DND-41 (cell line): ENCODE results near the gene MUC22.

Source experiments
- EZH2 ChIP-seq: IDR thresholded peaks from 3 replicates; pipeline ENCODE4 v1.6.1; 2012; ENCODE audit warnings: borderline replicate concordance, low read depth, mild to moderate bottlenecking, moderate library complexity, low read length, inconsistent platforms; ENCODE audit not compliant: severe bottlenecking
- TF ChIP-seq, protein P1 (sequence below): IDR thresholded peaks from 2 replicates; pipeline ENCODE4 v1.5.1; 2012; ENCODE audit warnings: borderline replicate concordance, low read length, moderate library complexity, mild to moderate bottlenecking; ENCODE audit not compliant: poor library complexity, severe bottlenecking; ENCODE audit errors: extremely low read depth

GRCh38 chr6:31040801-31041200 is 30.5 kb downstream of the MUC22 start:
- no peak for TF ChIP-seq EZH2
- TF ChIP-seq, protein P1, sequence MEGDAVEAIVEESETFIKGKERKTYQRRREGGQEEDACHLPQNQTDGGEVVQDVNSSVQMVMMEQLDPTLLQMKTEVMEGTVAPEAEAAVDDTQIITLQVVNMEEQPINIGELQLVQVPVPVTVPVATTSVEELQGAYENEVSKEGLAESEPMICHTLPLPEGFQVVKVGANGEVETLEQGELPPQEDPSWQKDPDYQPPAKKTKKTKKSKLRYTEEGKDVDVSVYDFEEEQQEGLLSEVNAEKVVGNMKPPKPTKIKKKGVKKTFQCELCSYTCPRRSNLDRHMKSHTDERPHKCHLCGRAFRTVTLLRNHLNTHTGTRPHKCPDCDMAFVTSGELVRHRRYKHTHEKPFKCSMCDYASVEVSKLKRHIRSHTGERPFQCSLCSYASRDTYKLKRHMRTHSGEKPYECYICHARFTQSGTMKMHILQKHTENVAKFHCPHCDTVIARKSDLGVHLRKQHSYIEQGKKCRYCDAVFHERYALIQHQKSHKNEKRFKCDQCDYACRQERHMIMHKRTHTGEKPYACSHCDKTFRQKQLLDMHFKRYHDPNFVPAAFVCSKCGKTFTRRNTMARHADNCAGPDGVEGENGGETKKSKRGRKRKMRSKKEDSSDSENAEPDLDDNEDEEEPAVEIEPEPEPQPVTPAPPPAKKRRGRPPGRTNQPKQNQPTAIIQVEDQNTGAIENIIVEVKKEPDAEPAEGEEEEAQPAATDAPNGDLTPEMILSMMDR, result no peak
